Measurements from ENCODE around the gene PDZRN4.

- no peak for TF ChIP-seq POLR2A (IDR thresholded peaks at IDR 0.05)
- TF ChIP-seq CTCF (IDR thresholded peaks at IDR 0.05): no peak
Measured at GRCh38 chr12:41443690-41444089, 255.6 kb downstream of the PDZRN4 start.
